MG63 (cell line): ENCODE data around the gene ZNF692. TPM values are rescaled to one million over a fixed set of nuclear protein-coding genes. Genes with fewer than 3 reads are reported as not detected.
"Not testable (repeated sequence)": the region's sequence is repeated elsewhere in the genome, so short reads cannot be mapped to it uniquely, and the experiment has no call there.

Source experiments
- DNase-seq: peaks from one replicate; pipeline ENCODE4 v3.0.0-alpha.2; 2020
- H3K27me3 ChIP-seq: fragments of 250-450 bp; sonication (Bioruptor Pico); 2 replicates; pipeline ENCODE4 v1.5.1; 2020; ENCODE audit warnings: mild to moderate bottlenecking, moderate library complexity
- H3K36me3 ChIP-seq: fragments of 250-450 bp; sonication (Bioruptor Pico); 2 replicates; pipeline ENCODE4 v1.5.1; 2020; ENCODE audit warnings: mild to moderate bottlenecking, moderate library complexity
- H3K4me3 ChIP-seq: fragments of 250-450 bp; sonication (Bioruptor Pico); 2 replicates; pipeline ENCODE4 v1.5.1; 2020; ENCODE audit warnings: mild to moderate bottlenecking, moderate library complexity
- H3K9me3 ChIP-seq: fragments of 250-450 bp; sonication (Bioruptor Pico); 2 replicates; pipeline ENCODE4 v1.5.1; 2020; ENCODE audit warnings: mild to moderate bottlenecking, moderate library complexity
- total RNA-seq: library from RNA; depleted of rRNA; stranded (reverse); fragments of >200 nt; shearing (Covaris generic); gene quantifications from 2 replicates; pipeline ENCODE4 v1.2.3, GENCODE V29; 2014; ENCODE audit warnings: low replicate concordance

Gene ZNF692
- total RNA-seq, 1 experiment from 2014 or later: 14.7 TPM

DNA sequence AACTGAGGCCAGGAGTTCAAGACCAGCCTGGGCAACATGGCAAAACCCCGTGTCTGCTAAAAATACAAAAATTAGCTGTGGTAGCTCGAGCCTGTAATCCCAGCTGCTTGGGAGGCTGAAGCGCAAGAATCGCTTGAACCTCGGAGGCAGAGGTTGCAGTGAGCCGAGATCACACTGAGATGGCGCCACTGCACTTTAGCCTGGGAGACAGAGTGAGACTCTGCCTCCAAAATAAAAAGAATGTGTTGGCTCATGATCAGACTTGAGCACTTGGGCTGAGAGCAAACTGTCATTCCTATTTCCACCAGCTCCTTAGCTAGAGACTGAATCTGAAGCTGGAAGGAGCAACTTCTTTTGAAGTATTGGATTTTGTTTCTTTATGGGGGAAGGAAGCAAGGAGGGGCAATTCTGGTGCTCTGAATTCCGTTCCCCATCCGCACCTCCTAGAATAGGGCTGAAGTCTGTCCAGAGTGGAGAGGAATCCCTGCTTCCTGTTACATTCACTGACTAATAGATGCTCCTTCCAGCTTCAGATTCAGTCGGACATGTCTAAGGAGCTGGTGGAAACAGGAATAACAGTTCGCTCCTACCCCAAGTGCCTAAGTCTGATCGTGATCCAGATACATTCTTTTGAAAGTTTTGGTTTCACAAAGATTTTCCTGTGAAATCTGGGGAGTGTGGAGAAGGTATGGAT is 17.0 kb downstream of the ZNF692 start:
- H3K27me3 ChIP-seq: no peaks in the 10 kb centered on the region
- no peak overlapping the region for H3K4me3 ChIP-seq
- H3K9me3 ChIP-seq: no peaks in the 10 kb centered on the region
- peaks cover 22% of the 10 kb centered on the region for H3K36me3 ChIP-seq
- peak; percentile 48 for DNase-seq

DNA sequence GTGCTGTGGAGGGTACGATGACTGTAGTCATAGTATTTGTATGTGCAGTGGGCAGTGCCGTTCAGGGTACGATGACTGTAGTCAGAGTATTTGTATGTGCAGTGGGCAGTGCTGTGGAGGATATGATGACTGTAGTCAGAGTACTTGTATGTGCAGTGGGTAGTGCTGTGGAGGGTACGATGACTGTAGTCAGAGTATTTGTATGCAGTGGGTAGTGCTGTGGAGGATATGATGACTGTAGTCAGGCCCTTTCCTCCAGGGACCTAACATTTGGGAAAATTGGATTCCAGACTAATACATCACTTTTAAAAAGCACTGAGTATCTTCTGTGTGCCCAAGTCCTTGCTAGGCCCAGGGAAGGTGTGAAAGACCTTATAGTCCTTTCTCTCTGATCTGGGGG is 17.9 kb downstream of the ZNF692 start:
- DNase-seq: no peak
- H3K4me3 ChIP-seq: no peak overlapping the region
- peaks cover 21% of the 10 kb centered on the region for H3K36me3 ChIP-seq
- no peaks in the 10 kb centered on the region for H3K9me3 ChIP-seq
- no peaks in the 10 kb centered on the region for H3K27me3 ChIP-seq

DNA sequence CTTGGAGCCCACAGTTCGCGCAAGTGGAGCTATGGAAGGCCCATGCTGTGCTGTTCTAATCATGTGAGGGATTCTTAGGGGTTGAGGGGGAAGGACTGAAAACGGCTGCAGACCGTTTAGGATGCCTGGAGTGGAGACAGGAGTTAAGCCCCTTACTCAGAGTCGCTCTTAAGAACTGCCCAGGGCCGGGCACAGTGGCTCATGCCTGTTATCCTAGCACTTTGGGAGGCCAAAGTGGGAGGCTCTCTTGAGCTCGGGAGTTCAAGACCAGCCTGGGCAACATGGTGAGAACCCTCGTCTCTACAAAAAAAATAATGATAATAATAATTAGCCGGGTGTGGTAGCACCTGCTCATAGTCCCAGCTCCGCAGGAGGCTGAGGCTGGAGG is 19.7 kb downstream of the ZNF692 start:
- Histone ChIP-seq H3K9me3 (no peaks in the 10 kb centered on the region), H3K36me3 (peaks cover 10% of the 10 kb centered on the region), H3K4me3 (peak overlapping the region; percentile 96), H3K27me3 (no peaks in the 10 kb centered on the region)
- DNase-seq: no peak

DNA sequence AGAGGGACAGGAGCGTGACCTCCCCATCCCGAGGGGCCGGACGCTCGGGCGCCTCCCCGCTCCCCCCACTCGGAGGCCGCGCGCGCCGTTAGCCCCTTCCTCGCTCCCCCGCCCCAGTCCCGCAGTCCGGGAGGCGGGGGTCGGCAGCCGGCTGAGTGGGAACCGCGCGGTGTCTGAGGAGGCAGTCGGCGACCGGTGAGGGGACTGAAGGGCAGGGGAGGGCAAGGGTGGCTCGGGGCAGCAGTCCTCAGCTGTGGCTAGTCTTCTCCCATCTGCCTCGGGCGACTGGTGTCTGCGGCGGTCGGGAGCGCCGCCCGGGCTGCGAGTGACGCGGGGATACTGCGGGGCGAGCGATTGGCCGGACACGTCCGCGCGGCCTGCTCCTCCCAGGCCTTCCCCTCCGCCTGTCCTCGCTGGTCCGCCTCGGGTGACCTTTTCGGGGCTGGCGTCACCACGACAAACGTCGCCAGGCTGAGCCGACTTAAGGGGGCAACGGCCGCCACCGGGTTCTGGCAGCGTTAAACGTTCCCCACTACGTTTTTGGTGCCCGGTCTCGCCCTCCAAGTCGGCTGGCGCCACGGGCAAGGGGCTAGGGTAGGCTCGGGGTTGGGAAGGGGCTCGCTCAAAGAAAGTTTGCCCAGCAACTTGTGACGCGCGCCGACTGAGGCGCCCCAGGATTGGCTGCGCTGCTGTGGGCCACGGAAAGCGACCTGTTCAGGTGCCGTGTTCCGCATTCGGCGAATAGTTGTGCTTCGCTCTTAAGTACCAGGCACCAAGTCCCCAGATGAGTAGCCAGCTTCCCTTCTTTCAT is 20.3 kb downstream of the ZNF692 start:
- DNase-seq: peak; percentile 89
- Histone ChIP-seq H3K9me3 (no peaks in the 10 kb centered on the region), H3K36me3 (peaks cover 10% of the 10 kb centered on the region), H3K4me3 (peak overlapping the region; percentile 96), H3K27me3 (no peaks in the 10 kb centered on the region)

DNA sequence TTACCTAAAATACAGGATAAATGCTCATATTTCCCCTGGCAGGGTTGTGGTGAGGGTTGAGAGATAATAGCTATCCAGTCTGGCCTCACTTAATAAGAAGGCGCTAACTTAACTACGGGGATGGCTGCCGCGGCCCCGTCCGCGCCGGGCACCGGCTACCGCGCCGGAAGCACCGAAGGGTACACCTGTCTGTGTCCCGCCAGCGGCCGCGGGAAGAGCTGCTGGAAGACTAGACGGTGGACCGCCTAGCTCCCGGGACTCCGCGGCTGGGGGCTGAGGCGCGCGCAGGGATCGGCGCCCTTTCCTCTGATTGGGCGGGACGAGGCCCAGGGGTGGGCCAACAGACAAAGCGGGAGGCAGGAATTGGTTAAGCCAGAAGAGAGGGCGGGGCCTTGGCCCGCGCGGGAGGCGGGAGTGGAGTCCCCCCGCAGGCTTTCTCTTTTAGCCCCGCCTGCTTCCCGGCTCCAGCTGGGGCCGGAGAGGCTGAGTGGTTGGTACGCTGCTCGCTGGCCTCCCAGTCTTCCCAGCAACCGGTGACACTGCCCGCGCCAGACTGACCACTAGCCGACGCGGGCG is 21.0 kb downstream of the ZNF692 start, which contains the start of gene ZNF672:
ZNF672 (plus strand) TSS at position 444 of the 576 bp plus-strand sequence. CDS start 9,051 bp downstream, outside the sequence.
- Histone ChIP-seq H3K27me3 (no peaks in the 10 kb centered on the region), H3K4me3 (peak within 1 kb of the TSS; percentile 96), H3K36me3 (peaks cover 5% of the 10 kb centered on the region; the same call in 1 of the 2 replicates), H3K9me3 (no peaks in the 10 kb centered on the region)
- peak; percentile 99 for DNase-seq

DNA sequence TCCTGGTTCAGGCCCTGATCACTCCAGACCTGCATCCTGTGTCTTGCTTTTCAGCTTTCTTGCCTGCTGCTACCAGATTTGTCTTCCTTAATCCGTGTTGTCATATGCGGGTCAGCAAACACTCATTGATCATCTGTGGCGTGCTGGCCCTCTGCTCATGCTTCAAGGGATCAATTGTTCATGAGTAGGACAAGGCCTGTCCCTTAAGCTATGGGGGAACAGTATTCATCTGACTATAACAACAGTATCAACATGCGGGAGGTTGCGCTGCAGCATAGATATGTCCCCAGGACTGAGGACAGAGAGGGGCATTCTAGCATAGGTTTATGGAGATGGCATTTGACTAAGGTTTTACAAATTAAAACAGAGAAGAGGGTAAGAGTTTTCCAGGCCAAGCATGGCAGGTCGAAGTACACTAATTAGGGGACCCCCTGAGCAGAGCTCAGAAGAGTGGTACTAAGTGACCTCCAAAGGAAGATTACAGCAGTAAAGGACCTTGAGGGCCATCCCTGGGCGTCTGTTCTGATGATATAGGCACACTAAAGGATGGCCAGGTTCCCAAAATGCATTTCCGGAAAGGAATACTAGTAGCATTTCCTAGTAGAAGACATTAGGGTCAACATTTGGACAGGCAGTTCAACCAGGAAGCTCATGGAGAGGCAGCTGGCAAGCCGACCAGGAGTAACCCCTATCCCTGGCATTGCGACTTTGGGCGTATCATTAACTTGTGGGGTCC is 21.7 kb downstream of the ZNF692 start:
- H3K27me3 ChIP-seq: no peaks in the 10 kb centered on the region
- H3K9me3 ChIP-seq: no peaks in the 10 kb centered on the region
- H3K4me3 ChIP-seq: peak overlapping the region; percentile 96
- no peak for DNase-seq
- peaks cover 2% of the 10 kb centered on the region; the same call in 1 of the 2 replicates for H3K36me3 ChIP-seq

DNA sequence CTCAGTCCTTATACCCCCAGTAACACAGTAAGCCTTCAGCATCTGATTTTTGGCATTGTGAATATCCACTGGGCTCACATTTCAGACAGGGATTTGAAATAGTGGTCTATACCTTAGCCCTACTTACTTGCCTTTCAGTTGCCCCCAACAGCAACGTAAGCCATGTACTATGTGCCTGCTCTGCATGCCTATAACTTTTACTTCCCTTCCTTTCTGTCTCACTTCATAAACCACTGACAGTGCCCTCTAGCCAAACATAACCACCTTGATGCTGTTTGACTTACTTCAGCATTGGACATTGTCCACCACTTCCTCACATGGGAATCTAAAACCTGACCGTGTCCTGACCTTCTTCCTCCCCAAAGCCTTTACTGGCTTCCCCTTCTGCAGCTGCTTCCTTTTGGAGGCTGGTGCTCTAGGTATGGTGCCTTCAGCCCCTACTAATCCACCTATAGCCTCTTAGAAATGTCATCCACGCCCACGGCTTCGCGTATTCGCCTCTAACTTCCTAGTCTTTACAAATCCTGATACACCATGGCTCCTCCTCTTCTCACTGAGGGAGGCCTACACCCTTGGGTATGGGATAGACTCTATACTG is 24.4 kb downstream of the ZNF692 start:
- DNase-seq: no peak
- H3K36me3 ChIP-seq: no peaks in the 10 kb centered on the region
- H3K4me3 ChIP-seq: no peak overlapping the region
- no peaks in the 10 kb centered on the region for H3K9me3 ChIP-seq
- H3K27me3 ChIP-seq: no peaks in the 10 kb centered on the region

DNA sequence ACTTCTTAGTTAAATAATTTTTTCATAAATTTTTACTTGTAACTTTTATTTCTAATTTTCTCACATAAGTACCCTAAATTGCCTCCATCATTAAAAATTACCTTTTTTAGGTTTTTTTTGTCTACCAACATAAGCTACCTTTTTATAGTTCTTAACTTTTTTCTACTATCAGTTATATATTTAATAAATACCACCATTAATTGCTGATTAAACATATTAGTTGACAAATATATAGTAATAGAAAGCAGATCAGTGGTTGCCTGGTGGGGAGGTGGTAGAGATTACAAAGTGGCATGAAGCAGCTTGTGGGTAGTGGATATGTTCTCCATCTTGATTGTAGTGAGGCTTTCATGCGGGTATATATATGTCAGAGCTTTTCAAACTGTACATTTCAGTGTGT is 27.0 kb downstream of the ZNF692 start:
- Histone ChIP-seq H3K27me3 (no peaks in the 10 kb centered on the region), H3K9me3 (no peaks in the 10 kb centered on the region), H3K4me3 (no peak overlapping the region), H3K36me3 (no peaks in the 10 kb centered on the region)
- no peak for DNase-seq

DNA sequence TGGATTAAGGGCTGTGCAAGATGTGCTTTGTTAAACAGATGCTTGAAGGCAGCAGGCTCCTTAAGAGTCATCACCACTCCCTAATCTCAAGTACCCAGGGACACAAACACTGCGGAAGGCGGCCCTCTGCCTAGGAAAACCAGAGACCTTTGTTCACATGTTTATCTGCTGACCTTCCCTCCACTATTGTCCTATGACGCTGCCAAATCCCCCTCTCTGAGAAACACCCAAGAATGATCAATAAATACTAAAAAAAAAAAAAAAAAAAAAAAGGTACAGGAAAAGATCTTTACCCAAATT is 28.2 kb downstream of the ZNF692 start:
- not testable (repeated sequence) for DNase-seq, H3K9me3 ChIP-seq, H3K27me3 ChIP-seq

DNA sequence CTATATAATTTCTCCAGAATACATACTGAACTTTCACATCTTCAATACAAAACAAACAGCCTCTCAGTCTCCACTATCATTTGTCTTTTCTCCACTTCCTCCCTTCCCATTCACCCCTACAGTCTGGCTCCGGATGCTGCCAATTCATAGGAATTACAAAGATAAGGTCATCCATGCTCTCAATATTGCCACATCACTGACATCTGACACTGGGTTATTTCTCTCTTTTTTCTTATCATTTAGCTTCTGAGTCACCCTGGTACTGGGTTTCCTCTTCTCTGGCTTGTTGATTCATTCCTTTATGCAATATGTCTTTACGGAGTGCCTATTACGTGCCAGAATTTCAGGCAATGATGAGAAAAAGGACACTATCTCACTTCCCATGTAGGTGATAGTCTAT is 30.0 kb downstream of the ZNF692 start:
- Histone ChIP-seq H3K9me3 (no peaks in the 10 kb centered on the region), H3K4me3 (no peak overlapping the region), H3K36me3 (peaks cover 12% of the 10 kb centered on the region), H3K27me3 (no peaks in the 10 kb centered on the region)
- peak; percentile 31 for DNase-seq

More for the DNA sequence above, 28.2 kb downstream of the ZNF692 start:
- not testable (repeated sequence) for H3K36me3 ChIP-seq, H3K4me3 ChIP-seq

DNA sequence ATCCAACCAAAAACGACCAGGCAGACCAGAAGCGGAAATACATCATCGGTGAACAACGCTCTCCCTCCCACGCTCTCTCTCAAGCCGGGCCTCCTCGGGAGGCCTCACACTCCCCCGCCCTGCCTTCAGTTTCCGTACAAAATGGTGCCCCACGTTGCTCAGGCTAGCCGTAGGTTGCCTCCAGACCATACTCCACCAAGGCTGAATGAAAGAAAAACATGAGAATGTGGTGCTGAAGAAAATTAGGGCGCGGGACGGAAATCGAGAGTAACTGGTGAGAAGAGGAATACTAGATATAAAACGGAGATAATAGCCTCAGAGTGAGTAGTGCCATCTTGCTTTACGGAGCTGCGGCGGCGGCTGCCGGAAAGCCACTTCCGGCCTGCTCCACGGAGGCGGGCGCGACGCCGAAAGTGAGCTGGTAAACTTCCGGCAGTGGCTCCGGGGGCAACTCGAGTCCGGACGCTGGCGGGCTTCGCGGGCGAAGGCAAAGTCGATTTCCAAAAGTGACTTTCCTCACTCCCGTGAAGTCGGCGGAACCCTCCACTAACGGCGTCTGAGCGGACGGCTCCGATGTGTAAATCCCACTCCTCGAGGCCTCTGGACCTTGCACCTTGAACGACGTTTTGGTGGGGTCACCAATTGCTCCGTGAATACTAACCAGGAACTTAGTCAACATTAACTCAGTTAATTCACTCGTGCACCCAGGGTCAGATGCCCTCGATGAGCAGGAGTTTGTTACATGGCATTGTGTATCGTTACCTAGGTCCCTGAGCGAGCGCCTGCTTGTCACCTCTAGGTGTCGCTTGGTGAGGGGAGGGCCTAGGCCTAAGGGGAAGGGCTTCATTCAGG is 32.8 kb downstream of the ZNF692 start, which contains the start of gene SH3BP5L:
SH3BP5L (minus strand) TSS at position 7 of the 852 bp plus-strand sequence. CDS start 980 bp downstream, outside the sequence.
- peak within 1 kb of the TSS; percentile 87 for H3K4me3 ChIP-seq
- DNase-seq: peak; percentile 96
- H3K27me3 ChIP-seq: no peaks in the 10 kb centered on the region
- no peaks in the 10 kb centered on the region for H3K9me3 ChIP-seq
- H3K36me3 ChIP-seq: peaks cover 30% of the 10 kb centered on the region

DNA sequence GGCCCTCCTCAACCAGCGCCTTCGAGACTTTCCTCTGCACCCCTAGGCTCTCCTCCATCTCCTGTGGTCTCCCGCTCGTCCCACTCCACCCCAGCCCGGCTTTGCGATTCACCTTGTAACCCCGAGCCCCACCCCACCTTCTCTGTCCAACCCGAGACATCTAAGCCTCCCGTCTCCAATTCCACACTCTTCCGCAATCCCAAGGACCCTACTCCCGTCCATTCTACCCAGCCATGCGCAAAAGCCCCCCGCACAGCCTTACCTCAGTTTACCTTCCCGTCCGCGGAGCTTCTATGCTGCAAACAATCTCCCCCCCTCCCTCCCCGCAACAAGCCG is 33.3 kb downstream of the ZNF692 start:
- peak overlapping the region; percentile 87 for H3K4me3 ChIP-seq
- H3K36me3 ChIP-seq: peaks cover 35% of the 10 kb centered on the region
- H3K27me3 ChIP-seq: no peaks in the 10 kb centered on the region
- DNase-seq: no peak
- H3K9me3 ChIP-seq: no peaks in the 10 kb centered on the region

DNA sequence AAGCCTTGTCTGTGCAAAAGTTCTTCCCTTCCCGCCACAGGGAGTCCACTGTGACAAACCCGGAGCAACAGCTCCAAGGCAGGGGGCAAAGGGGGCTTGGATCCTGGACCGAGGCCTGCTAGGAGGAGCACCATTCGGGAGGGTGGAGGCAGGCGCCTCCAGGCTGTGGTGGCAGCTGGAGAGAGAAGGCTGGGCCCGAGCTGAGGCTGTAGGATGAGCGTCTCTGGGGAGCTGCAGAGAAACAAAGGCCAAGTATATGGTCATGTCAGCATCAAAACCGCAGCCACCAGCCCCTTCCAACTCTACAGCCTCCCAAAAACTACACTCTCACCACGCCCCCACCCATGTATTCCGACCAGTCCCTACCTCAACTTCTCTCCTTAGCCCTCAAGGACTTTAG is 33.7 kb downstream of the ZNF692 start:
- Histone ChIP-seq H3K9me3 (no peaks in the 10 kb centered on the region), H3K4me3 (peak overlapping the region; percentile 87), H3K27me3 (no peaks in the 10 kb centered on the region), H3K36me3 (peaks cover 39% of the 10 kb centered on the region)
- DNase-seq: no peak

DNA sequence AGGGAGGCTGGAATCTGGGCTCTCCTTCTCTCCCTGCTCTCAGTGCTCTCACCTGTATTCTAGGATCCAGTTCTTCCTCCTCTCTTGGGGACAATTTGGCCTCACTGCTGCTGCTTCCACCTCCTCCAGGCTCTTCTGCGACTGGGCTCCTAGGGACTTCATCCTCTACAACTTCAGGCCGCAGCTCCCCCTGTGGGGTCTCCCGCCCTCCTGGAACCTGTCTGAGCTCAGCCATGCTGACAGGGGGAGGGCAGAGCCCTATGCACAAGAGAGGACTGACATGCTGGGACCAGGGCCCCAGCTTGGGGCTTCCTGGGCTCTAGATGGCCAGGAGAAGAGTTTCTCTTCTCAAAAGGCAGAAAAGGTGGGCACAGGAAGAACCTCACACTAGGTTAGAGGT is 34.2 kb downstream of the ZNF692 start:
- Histone ChIP-seq H3K9me3 (no peaks in the 10 kb centered on the region), H3K27me3 (no peaks in the 10 kb centered on the region), H3K36me3 (peaks cover 42% of the 10 kb centered on the region), H3K4me3 (peak overlapping the region; percentile 87)
- no peak for DNase-seq

DNA sequence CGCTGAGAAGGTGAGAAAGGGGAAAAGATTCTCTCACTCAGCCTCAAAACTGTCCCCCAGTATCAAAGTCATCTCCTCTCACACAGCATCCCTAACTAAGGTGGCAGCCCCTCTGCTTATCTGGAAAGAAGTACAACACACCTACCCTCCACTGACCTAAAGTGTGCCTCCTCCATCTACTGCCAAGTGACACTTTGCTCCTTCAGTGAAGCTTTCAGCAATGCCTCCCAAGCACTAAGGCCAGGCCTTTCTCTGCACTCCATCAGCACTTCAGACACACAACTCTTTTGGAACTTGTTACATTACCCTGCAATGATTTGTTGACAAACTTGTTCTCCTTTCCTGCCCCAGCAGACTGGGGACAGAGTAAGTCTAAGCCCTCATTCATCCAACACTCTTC is 34.6 kb downstream of the ZNF692 start:
- H3K36me3 ChIP-seq: peaks cover 42% of the 10 kb centered on the region
- H3K27me3 ChIP-seq: no peaks in the 10 kb centered on the region
- DNase-seq: no peak
- H3K4me3 ChIP-seq: peak overlapping the region; percentile 87; the same call in 1 of the 2 replicates
- H3K9me3 ChIP-seq: no peaks in the 10 kb centered on the region

DNA sequence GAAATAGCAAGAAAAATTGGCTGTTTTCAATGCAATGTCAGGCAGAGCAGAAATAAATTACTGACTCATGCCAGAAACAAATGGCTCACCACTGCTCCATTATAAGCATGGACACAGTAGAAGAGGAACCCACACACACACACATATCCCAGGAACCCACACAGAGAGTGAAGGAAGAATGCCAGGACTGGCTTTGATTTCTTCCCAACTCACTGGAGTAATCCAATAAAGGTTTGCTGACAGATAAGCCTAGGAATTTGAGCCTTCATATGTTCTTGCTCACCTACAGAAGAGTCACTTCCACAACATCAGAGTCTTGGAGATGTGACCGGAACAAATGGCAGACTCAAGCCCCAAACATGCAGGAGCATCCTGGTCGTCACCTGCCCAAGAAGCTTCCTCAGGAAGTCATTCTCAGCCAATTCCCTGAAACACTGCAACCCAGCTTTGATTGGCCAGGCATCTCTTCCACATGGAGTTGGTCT is 35.3 kb downstream of the ZNF692 start:
- DNase-seq: peak; percentile 69
- H3K27me3 ChIP-seq: no peaks in the 10 kb centered on the region
- no peaks in the 10 kb centered on the region for H3K9me3 ChIP-seq
- peaks cover 50% of the 10 kb centered on the region for H3K36me3 ChIP-seq
- peak overlapping the region; percentile 20 for H3K4me3 ChIP-seq
